AG10803 (cell line): ENCODE results near the gene CTAGE4.
"Not testable (repeated sequence)": the region's sequence is repeated elsewhere in the genome, so short reads cannot be mapped to it uniquely, and the experiment has no call there.

ENCODE experiments used
- DNase-seq: peaks from one replicate; pipeline ENCODE4 v3.0.0; 2010; ENCODE audit warnings: low read depth
- H3K4me3 ChIP-seq: 2 replicates; pipeline ENCODE4 v1.5.1; 2011; ENCODE audit warnings: mild to moderate bottlenecking, low read length, control low read depth
- TF ChIP-seq, protein P1 (sequence below): conservative IDR thresholded peaks from 2 replicates; pipeline ENCODE4 v1.5.1; 2011; ENCODE audit warnings: mild to moderate bottlenecking, low read length, control low read depth, inconsistent platforms

Gene CTAGE4, protein sequence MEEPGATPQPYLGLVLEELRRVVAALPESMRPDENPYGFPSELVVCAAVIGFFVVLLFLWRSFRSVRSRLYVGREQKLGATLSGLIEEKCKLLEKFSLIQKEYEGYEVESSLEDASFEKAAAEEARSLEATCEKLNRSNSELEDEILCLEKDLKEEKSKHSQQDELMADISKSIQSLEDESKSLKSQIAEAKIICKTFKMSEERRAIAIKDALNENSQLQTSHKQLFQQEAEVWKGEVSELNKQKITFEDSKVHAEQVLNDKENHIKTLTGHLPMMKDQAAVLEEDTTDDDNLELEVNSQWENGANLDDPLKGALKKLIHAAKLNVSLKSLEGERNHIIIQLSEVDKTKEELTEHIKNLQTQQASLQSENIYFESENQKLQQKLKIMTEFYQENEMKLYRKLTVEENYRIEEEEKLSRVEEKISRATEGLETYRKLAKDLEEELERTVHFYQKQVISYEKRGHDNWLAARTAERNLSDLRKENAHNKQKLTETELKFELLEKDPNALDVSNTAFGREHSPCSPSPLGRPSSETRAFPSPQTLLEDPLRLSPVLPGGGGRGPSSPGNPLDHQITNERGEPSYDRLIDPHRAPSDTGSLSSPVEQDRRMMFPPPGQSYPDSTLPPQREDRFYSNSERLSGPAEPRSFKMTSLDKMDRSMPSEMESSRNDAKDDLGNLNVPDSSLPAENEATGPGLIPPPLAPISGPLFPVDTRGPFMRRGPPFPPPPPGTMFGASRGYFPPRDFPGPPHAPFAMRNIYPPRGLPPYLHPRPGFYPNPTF

DNA sequence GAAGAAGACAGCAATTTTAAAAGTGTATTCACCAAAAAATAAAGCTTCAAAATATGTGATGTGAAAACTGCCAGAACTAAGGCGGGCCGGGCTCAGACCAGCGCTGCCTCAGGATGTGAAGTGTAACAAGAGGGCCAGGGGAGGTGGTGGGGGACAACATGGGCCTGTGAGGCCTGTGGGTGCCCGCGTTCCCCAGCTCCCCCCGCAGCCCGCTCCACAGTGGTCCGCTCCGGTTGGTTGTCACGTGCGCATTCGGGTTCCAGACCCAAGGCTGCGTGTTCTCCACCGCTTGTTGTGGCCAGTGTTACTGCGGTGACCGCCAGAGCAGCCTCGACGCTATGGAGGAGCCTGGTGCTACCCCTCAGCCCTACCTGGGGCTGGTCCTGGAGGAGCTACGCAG lies at the start of gene CTAGE4:
Gene CTAGE4 (plus strand): TSS at position 301 of the 400 bp plus-strand sequence. CDS start 38 bp downstream, at position 339.
- not testable (repeated sequence) for H3K4me3 ChIP-seq, DNase-seq

GRCh38 chr7:144134116-144134515 lies 49.1 kb upstream of the CTAGE4 start:
- no peak overlapping the region for H3K4me3 ChIP-seq
- TF ChIP-seq, protein P1, sequence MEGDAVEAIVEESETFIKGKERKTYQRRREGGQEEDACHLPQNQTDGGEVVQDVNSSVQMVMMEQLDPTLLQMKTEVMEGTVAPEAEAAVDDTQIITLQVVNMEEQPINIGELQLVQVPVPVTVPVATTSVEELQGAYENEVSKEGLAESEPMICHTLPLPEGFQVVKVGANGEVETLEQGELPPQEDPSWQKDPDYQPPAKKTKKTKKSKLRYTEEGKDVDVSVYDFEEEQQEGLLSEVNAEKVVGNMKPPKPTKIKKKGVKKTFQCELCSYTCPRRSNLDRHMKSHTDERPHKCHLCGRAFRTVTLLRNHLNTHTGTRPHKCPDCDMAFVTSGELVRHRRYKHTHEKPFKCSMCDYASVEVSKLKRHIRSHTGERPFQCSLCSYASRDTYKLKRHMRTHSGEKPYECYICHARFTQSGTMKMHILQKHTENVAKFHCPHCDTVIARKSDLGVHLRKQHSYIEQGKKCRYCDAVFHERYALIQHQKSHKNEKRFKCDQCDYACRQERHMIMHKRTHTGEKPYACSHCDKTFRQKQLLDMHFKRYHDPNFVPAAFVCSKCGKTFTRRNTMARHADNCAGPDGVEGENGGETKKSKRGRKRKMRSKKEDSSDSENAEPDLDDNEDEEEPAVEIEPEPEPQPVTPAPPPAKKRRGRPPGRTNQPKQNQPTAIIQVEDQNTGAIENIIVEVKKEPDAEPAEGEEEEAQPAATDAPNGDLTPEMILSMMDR = no peak
- DNase-seq = no peak

DNA sequence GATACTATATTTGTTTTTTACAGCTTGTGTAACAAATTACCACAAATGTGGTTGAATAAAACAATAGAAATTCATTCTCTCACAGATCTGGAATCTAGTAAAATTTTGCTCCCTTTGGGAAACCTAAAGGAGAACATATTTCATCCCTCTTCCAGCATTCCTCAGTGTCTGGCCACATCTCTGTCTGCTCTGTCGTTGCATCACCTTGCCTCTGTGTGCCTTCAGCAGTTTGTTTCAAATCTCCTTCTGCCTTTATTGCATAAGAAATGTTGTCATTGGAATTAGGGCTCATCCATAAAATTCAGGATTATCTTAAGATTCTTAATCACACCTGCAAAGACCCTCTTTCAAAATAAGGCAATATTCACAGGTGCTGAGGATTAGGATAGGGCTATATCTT lies 45.8 kb upstream of the CTAGE4 start:
- peak; percentile 16 for DNase-seq
- TF ChIP-seq, protein P1 = no peak
- no peak overlapping the region for H3K4me3 ChIP-seq

DNA sequence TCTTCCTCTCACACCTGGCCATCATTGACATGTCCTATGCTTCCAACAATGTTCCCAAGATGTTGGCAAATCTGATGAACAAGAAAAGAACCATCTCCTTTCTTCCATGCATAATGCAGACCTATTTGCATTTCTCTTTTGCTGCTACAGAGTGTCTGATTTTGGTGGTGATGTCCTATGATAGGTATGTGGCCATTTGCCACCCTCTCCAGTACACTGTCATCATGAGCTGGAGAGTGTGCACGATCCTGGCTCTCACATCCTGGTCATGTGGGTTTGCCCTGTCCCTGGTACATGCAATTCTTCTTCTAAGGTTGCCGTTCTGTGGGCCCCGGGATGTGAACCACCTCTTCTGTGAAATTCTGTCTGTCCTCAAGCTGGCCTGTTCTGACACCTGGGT lies 41.1 kb upstream of the CTAGE4 start:
- TF ChIP-seq, protein P1 = no peak
- DNase-seq = no peak
- no peak overlapping the region for H3K4me3 ChIP-seq

DNA sequence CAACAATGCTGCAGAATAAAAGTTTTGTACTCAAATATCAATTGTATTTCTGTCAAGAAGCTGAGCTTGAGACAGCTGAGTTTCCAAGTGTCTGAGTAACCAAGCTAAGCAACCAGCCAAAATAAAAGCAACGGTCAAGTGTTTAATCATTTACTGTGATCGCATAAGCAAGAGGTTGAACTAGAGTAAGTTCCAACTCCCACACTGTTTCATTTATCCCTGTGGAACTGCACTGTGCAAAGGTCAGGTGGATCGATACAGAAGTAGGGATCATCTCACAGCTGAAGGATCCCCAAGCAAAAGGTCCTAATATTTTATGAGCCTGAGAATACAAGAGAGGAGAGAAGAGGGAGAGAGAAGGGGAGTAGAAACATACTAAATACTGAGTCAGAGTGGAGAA lies 38.8 kb upstream of the CTAGE4 start:
- no peak for DNase-seq
- TF ChIP-seq, protein P1 = no peak
- no peak overlapping the region for H3K4me3 ChIP-seq

GRCh38 chr7:144148224-144148827 lies 34.9 kb upstream of the CTAGE4 start:
- DNase-seq = no peak
- no peak overlapping the region for H3K4me3 ChIP-seq
- TF ChIP-seq, protein P1 = no peak

DNA sequence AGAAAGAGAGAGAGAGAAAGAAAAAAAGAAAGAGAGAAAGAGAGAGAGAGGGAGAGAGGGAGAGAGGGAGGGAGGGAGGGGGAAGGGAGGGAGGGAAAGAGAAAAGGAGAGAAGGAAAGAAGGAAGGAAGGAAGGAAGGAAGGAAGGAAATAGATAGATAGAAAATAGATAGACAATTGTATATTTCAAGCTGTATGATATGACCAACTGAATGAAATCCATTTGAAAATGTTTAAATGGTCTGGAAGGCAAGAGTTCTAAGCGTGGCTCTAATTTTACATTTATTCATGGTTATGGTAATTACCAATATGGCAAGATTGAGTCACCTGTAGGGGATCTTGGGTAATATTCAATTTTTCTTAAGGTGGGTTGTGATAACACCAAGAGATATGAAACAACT lies 24.4 kb upstream of the CTAGE4 start:
- TF ChIP-seq, protein P1 = no peak
- DNase-seq = no peak
- H3K4me3 ChIP-seq = no peak overlapping the region
